AG09309 (cell line): ENCODE data around the gene ZNF500.

ENCODE experiments used
- DNase-seq: peaks from one replicate; pipeline ENCODE4 v3.0.0-alpha.2; 2010; ENCODE audit warnings: low read depth
- H3K4me3 ChIP-seq: 2 replicates; pipeline ENCODE4 v1.5.1; 2011; ENCODE audit warnings: mild to moderate bottlenecking, low read depth, low read length, moderate library complexity; ENCODE audit not compliant: control insufficient read depth
- TF ChIP-seq, protein P1 (sequence below): IDR thresholded peaks from 2 replicates; pipeline ENCODE4 v1.5.1; 2011; ENCODE audit warnings: mild to moderate bottlenecking, low read depth, low read length, inconsistent platforms; ENCODE audit not compliant: insufficient read depth, control insufficient read depth; ENCODE audit errors: missing control alignments

ZNF500 gene

DNA sequence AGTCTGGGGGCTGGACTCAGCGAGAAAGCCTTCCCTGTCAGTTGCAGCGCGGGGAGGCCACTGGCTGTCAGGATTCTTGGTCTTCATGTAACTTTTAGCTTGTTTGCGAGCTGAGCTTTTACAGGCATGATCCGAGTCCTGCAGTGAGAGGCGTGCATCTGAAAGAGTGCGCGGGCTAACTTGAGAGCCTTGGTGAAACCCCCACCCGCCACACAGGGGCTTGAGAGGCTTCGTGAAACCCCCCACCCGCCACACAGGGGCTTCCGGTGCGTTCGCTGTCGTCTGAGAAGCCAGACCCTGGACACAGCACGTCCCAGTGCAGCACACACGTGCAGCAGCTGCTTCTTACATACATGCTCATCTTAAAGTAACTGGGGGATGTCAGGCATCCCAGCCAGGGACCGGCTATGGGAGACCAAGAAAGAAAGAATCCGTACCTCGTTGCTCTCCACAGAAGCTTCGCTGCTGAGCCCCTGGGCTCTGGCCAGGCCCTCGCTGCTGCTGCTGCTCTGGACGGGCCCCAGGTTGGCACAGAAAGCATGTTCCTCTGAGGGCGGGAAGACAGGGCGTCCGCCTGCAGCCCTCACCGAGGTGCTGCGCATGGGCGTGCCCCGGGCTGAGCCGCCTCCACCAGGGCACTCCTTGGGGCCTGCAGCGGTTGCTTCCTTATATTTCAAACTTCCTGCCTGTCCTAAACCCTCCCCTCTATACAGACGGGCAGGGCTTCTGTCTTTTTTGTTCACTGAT lies 65.8 kb downstream of the ZNF500 start:
- TF ChIP-seq, protein P1, sequence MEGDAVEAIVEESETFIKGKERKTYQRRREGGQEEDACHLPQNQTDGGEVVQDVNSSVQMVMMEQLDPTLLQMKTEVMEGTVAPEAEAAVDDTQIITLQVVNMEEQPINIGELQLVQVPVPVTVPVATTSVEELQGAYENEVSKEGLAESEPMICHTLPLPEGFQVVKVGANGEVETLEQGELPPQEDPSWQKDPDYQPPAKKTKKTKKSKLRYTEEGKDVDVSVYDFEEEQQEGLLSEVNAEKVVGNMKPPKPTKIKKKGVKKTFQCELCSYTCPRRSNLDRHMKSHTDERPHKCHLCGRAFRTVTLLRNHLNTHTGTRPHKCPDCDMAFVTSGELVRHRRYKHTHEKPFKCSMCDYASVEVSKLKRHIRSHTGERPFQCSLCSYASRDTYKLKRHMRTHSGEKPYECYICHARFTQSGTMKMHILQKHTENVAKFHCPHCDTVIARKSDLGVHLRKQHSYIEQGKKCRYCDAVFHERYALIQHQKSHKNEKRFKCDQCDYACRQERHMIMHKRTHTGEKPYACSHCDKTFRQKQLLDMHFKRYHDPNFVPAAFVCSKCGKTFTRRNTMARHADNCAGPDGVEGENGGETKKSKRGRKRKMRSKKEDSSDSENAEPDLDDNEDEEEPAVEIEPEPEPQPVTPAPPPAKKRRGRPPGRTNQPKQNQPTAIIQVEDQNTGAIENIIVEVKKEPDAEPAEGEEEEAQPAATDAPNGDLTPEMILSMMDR: no peak
- no peak for DNase-seq
- no peak overlapping the region for H3K4me3 ChIP-seq

DNA sequence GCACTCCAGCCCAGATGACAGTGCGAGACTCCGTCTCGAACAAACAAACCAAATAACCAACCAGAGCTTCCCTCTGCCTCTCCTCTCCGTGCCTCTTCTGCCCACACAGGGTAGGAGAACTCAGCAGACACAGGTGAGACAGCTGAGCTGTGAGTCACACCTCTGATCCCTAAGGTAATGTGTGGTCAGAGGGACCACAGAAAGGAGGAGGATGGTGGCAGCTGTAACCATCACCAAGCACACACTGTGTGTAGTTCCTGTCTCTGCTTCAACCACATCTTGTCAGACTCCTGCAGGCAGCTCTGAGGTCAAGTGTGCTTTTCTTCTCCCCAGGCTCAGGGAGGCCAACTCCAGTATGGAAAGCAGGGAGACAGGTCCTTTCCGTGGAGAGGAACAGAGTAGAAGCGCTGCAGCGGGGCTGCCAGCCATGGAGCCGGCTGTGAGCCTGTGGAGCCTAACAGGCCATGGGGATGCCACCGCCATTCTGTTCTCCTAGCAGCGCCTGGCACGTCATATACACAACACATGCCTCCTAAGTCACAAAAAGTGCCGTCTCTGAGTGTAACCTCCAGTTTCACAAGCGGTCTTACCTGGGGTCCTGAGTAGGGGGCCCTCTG lies 66.5 kb downstream of the ZNF500 start:
- no peak for DNase-seq
- TF ChIP-seq, protein P1: no peak
- no peak overlapping the region for H3K4me3 ChIP-seq

DNA sequence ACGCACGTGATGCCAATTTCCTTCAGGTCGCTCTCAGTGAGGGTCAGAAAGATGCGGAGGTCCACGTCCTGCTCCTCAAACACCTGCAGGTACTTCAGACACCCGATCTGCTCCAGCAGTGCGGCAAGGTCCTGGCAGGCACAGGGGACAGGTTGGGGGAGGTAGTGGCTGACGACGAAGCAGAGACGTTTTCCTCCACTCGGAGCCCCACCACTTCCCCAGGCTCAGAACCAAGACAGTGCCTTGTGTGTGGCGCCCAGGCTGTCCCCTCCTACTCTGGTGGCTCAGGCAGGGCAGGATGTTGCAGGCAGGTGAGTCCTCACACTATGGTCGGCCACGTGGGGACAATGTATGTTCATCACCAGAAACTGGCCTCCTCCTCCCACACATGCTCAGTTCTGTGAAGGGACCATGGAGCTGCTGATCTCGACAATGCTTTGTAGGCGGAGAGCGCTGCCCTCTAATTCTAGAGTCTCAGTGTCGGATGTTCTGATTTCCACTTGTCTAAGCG lies 67.9 kb downstream of the ZNF500 start:
- no peak for DNase-seq
- H3K4me3 ChIP-seq: no peak overlapping the region
- TF ChIP-seq, protein P1: no peak

DNA sequence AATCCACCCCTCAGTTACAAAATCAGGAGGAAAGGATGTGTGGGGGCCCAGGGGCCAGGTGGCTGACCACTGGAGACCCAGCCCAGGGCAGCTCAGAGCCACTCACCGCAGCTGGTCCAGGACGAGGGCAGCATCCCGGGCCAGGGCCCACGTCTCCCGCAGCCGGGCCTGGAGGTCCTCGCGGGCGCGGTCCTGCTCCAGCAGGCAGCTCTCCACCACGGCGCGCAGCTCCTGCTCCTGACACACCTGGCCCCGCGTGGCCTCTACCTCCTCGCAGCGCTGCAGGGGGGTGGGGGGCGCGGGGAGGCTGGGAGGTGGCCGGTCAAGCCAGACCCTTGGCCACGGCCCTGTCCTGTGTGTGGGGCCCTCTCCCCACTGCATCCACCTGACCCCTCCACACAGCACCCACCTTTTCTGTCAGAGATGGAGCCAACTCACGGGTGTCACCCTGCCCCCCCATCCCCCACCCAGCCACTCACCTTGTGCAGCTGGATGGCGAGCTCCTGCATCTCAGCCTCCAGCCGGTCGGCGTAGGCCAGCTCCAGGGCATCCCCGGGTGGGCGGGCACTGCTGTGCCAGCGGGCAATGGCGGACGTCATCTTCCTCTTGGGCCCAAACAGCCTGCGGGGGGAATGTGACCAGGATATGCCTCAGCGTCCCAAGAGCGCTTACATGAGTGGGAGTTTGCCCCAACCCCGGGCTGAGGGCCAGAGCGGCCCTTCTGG lies 68.5 kb downstream of the ZNF500 start:
- TF ChIP-seq, protein P1: no peak
- H3K4me3 ChIP-seq: no peak overlapping the region
- no peak for DNase-seq
